ENCODE data around the gene C2orf15.

DNA sequence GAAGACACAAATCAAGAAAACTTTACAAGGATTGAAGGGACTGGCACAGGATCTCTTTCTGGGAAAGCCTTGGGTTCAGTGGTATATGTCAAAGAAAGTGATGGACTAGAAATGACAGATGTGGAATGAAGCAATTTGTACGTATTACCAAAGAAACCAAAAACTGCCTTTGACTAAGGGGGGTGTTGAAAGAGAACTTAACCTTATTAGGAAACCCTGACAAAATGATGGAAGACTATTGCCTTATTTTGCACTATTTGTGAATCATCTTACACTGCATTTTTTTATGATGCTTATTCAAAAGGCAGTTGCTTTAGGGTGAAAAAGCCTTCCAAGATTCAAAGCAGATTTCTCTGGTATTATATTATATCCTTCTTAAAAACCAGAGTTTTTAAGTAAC is 9.2 kb downstream of the C2orf15 start:
- TF ChIP-seq EZH2 (IDR thresholded peaks at IDR 0.05; ENCODE audit: borderline replicate concordance, low read depth, low read length, poor library complexity, severe bottlenecking): no peak
- TF ChIP-seq, protein P1, sequence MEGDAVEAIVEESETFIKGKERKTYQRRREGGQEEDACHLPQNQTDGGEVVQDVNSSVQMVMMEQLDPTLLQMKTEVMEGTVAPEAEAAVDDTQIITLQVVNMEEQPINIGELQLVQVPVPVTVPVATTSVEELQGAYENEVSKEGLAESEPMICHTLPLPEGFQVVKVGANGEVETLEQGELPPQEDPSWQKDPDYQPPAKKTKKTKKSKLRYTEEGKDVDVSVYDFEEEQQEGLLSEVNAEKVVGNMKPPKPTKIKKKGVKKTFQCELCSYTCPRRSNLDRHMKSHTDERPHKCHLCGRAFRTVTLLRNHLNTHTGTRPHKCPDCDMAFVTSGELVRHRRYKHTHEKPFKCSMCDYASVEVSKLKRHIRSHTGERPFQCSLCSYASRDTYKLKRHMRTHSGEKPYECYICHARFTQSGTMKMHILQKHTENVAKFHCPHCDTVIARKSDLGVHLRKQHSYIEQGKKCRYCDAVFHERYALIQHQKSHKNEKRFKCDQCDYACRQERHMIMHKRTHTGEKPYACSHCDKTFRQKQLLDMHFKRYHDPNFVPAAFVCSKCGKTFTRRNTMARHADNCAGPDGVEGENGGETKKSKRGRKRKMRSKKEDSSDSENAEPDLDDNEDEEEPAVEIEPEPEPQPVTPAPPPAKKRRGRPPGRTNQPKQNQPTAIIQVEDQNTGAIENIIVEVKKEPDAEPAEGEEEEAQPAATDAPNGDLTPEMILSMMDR (conservative IDR thresholded peaks at IDR 0.05; ENCODE audit: low read depth, low read length): no peak
